Transverse colon (tissue), 4 donors: ENCODE measurements around the gene FBXO42.

Source experiments
- POLR2A ChIP-seq: fragments of 450-650 bp; IDR thresholded peaks from one replicate; pipeline ENCODE4 v1.6.1; 2016; ENCODE audit warnings: antibody characterized with exemption, mild to moderate bottlenecking, moderate library complexity
- POLR2AphosphoS5 ChIP-seq, 3 donors: sonication (generic); formaldehyde crosslinking; IDR thresholded peaks; one replicate each; pipeline ENCODE4 v1.6.1; 2016; ENCODE audit warnings: antibody characterized with exemption in 3 of 3
- TF ChIP-seq, protein P1 (sequence below), 5 experiments: fragments of 200-600 bp in 3 of 5; fragments of 450-650 bp in 2 of 5; sonication (generic) in 3 of 5; IDR thresholded peaks; 1 replicate in 2 of 5; 2 replicates in 3 of 5; pipeline ENCODE4 v1.5.1; 2016 to 2017; ENCODE audit warnings: antibody characterized with exemption in 5 of 5, inconsistent platforms in 3 of 5, mild to moderate bottlenecking in 2 of 5, moderate library complexity in 1 of 5

DNA sequence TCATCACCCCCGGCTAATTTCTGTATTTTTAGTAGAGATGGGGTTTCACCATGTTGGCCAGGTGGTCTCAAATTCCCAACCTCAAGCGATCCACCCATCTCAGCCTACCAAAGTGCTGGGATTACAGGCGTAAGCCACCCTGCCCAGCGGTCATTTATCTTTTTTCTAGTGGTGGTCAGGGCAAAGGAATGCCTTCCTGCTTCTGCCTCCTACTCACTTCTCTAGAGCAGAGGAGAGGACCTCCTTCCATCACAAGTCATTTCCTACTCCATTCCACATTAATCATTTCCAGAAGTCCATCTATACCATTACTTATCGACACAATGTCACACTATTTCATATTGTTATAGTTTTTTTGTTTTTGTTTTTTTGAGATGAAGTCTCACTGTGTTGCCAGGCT is 13.3 kb downstream of the FBXO42 start:
- TF ChIP-seq, protein P1, sequence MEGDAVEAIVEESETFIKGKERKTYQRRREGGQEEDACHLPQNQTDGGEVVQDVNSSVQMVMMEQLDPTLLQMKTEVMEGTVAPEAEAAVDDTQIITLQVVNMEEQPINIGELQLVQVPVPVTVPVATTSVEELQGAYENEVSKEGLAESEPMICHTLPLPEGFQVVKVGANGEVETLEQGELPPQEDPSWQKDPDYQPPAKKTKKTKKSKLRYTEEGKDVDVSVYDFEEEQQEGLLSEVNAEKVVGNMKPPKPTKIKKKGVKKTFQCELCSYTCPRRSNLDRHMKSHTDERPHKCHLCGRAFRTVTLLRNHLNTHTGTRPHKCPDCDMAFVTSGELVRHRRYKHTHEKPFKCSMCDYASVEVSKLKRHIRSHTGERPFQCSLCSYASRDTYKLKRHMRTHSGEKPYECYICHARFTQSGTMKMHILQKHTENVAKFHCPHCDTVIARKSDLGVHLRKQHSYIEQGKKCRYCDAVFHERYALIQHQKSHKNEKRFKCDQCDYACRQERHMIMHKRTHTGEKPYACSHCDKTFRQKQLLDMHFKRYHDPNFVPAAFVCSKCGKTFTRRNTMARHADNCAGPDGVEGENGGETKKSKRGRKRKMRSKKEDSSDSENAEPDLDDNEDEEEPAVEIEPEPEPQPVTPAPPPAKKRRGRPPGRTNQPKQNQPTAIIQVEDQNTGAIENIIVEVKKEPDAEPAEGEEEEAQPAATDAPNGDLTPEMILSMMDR (IDR thresholded peaks at IDR 0.05), result no peak
- no peak for TF ChIP-seq POLR2AphosphoS5 (IDR thresholded peaks at IDR 0.05)
- TF ChIP-seq POLR2A, result no peak
